NCI-H146 treated with DMSO at 0.1 percent for 48 hours (cell line): ENCODE data around the gene HVCN1.

Experiments
- DNase-seq: peaks from one replicate; lab custom pipeline; 2025; ENCODE audit not compliant: unreplicated experiment; lab: John Stamatoyannopoulos, UW

HVCN1 gene

DNA sequence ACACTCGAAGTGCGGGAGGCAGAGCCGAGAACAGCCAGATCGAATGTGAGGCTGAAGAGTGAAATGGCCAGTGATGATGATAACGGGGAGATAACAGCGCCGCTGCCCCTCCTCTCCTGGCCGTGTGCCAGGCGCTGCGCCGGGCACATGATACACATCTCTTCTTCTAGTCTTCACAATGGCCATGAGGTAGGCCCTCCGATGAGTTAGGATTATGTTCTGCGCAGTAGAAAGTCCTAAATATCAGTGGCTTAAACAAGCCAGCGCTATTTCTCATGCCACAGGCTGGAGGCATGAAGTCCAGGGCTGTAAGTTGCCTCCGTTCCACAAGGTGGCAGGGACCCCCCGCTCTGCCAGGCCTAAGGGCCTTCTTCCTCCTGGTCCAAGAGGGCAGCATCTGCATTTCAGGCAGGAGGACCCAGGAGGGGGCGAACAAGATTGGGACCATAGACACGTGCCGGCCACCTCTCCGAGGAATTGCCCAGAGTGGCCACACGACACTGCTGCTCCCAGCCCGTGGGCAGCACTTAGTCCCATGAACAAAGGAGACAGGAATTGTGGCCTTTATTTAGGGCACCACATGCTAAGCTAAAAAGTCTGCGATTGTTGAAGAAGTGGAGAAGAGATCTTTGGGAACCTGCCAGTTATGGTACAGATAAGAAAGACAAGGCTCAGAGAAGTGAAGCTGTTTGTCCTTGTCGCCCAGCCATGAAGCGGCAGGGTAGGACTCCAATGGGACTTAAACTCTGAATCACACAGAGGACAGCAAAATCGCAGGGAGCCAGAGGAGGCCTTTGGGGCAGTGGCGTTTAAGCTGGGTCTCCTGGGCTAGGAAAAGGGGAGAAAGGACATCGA lies 10.9 kb upstream of the HVCN1 start:
- DNase-seq: peak; percentile 20

DNA sequence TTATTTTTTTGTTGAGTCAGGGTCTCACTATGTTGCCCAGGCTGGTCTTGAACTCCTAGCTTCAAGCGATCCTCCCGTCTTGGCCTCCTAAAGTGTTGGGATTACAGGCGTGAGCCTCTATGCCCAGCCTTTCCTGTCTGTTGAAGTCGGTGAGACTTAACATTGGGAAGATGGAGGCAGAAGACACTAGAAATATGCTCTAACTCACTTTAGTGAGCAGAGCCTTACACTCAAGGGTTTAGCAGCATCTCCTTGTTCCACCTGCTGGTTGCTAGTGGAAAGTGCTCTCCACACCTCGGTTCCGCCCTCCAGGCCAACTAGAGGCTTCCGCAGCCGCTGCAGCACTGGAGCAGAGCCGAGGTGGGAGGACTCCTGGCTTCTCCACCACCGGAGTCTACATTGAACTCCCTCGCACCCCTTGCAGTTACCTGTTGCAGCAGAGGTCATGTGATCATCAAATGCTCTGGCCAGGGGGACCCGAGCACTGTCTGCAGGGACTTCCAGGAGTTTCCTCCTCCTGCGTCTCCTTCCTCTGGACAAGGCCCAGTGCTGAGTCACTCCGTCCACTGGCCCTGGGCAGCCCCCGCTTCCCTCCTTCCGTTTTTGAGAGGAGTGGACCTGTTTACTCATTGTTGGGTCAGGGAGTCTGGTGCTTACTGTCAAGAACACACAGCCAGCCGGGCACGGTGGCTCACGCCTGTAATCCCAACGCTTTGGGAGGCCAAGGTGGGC lies 9.4 kb upstream of the HVCN1 start:
- peak; percentile 29 for DNase-seq

DNA sequence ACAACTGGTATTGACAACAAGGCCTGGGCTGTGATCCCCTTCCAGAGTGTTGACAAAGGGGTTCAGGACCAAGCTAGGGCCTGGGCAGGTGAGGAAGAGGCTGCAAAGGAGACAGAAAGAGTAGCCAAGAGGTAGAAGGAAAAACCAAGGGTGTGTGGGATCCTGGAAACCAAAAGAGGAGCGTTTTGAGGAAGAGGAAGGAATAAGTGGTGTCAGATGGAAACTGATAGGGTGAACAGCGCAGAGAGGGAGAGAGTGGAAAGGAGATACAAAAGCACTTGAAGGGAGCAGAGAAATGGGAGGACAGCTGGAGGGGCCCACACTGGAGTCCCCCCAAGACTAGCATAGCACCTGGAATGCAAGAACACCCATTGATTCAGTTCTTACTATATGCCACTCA lies 8.3 kb upstream of the HVCN1 start:
- DNase-seq: no peak

DNA sequence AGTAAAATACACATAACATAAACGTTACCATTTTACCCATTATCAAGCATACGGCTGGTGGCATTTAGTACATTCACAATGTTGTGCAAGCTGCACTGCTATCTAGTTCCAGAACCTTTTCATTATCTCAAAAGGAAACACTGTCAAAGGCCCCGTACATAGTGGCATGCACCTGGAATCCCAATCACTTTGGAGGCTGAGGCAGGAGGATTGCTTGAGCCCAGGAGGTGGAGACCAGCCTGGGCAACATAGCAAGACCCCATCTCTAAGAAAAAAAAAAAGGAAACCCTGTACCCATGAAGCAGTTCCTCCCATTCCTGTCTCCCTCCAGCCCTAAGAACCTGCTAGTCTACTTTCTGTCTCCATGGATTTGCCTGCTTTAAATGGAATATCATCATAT lies 7.4 kb upstream of the HVCN1 start:
- DNase-seq: no peak

DNA sequence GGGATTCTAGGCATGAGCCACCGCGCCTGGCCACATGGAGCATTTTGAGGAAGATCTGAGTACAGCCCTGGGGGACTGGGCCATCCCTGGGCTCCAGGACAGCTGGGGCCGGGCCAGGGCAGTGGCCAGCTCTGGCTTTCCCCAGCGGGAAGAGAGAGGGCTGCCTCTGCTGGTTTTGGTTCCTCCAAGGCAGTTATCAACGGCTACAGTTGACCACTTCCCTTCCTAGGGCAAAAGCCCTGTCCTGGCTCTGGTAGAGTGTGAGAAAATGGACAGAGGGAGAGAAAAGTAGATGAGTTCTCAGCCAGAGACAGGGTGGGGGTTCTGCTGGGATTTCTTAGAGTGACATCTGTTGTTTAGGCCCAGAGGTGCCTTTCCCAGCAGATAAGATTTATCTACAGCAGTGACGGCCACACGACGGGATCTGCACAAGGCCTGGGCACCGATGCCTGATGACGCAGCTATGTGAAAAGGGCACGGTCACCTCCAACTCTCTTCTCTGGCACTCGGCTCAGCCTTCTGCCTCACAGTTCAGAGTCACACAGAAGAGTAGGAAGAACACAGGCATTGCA lies 5.5 kb upstream of the HVCN1 start:
- no peak for DNase-seq

DNA sequence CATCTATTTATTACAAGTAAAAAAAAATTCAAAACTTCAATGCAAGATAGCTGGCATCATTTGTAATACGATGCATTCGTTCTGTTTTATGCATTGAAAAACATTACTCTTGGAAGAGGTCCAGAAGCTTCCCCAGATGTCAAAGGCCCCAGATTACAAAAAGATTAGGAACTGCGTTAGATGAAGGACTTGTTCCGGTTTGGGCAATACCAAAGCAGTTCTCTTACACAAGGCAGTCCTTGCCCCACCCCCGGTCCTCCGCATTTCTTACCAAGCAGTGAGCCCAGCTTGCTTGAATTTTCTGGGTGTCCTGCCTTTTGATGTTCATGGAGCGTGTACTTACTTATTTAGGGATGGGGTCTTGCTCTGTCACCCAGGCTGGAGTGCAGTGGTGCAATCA lies 4.8 kb upstream of the HVCN1 start:
- no peak for DNase-seq

DNA sequence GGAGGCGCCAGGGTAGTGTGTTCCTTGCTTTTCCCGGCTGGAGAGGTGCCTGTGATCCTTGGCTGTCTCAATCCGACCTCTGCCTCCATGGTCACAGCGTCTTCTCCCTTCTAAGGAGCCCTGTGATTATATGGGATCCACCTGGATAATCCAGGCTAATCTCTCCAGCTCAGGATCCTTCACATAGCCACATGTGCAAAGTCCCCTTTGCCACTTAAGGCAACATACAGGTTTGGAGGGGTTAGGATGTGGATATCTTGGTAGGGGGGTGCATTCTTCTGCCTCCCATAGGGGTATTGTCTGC lies 1.2 kb upstream of the HVCN1 start:
- no peak for DNase-seq

DNA sequence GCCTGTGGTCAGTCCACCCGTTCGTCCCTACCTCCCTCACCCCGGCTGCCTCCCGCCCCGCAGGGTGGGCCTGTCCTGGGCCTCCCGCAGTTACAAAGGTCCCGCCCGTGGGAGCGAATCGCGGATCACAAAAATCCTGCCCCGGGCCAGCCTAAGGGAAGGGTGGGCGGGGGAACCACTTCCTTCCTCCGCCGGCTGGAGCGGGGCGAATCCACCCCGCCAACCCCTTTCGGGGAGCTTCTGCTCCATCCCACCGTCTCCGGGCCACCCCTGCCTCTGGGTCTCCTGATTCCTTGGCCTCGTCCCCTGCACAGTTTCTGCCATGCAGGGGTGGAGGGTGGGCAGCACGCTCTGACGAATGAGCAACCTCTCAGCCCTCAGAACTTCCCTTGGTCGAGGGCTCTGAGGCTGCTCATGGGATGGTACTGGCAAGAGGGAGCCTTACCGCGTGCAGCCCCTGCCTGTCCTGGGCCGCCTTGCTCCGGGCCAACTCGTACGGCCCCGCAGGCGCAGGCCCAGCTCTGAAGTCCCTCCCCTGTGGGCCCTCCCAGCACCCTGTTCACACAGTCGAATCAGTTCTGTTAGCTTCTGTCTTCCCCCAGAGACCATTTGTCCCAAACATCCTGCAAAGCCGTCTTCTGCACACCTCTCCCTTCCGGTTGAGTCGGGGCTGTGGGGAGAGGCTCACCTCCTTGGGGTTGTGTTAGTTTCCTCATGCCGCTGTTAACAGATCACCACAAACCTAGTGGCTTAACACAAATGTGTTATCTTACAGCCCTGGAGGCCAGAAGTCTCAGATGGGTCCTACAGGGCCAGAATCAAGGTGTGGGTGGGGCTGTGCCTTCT lies 589 bp upstream of the HVCN1 start:
- no peak for DNase-seq

DNA sequence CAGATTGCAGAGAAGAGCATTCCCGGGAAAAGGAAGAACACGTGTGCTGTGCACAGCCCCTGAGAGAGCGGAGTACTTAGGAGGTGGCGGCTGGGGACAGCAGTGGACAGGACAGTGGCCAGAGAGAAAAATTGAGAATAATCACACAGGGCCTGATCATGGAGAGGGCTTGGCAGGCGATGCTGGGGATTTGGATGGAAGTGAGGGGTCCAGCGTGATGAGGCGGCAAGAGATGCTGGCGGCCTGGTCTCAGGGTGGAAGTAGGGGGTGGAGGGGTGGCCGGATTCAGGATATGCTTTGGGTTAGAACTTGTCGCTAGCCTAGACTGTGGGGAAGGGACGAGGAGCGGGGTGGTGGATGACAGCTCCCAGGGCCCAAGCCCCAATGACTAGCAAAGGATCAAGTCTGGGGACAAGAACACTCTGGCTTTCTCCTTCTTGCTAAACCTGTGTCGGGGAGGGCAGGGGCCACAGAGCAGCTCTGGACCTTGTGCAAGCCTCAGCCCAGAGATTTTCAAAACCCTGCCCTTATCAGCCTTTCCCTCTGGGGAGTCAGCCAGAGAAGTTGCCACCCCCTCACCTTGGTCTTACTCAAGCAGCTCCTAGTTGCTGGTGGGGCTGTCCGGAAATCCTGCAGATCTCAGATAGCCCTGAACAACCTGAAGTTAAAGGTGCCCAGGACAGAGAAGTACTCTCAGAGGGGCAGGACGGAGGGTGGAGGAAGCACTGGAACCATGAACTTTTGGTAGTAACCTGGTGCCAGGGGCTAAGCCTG lies 1.3 kb downstream of the HVCN1 start:
- no peak for DNase-seq

DNA sequence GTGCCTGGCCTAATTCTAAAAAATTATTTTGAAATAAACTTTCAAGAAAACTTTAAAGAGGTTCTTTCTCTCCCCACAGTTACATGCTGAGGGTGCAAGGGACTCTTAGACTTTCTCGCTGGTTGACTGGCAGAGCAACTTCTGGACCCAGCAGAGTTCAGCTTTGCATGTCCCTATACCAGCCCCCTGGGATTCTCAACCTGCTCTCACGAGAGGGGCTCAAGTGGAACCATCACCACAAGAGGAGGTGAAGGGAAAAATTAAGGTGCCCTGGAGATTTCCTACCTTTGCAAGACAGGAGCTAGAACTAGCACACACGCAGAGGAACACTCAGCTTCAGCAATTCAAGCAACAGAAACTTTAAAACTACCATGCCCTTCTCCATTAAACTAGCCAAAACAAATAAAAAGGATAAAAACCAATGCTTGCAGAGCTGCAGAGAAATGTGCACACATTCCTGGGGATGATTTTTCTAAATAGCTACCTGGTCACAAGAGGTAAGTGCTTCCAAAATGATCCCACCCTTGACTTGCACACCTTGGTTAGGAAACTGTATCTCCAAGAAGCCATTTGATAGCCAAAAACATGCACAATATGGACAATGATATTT lies 2.5 kb downstream of the HVCN1 start:
- no peak for DNase-seq

DNA sequence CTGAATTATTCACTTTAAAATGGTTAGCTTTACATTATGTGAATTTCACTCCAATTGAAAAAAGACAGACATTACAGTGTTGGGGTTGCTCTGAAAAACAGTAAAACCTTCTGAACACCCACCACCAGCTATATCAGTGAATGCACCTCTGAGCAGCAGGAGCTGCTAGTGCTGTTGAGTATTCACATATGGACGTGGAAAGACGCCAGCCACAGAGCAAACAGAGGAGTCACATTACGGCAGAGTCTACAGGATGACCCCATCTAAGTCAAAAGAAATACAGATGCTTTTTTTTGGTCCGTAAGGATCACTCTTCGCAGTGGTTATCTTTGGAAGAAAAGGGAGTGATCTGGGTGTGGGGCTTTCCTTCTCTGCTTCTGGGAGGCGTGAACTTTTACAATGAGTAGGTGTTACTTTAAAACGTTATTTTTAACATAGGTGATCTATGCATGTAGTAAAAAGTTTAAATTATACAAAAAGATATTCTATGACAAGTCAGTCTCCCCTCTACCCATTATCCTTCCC lies 4.5 kb downstream of the HVCN1 start:
- no peak for DNase-seq

DNA sequence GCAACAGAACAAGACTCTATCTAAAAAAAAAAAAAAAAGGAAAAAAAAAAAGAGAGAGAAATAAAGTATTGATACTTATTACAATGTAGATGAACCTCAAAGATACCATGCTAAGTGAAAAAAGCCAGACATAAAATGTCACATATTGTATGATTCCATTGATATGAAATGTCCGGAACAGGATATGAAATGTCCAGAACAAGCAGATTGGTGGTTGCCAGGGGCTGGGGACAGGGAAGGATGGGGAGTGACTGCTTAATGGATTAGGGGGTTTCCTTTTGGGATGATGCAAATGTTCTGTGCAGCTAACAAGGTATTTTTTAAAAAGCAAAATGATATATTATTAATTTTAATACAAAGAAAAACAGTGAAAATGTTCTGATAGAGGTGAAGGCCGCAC lies 5.0 kb downstream of the HVCN1 start:
- DNase-seq: no peak

DNA sequence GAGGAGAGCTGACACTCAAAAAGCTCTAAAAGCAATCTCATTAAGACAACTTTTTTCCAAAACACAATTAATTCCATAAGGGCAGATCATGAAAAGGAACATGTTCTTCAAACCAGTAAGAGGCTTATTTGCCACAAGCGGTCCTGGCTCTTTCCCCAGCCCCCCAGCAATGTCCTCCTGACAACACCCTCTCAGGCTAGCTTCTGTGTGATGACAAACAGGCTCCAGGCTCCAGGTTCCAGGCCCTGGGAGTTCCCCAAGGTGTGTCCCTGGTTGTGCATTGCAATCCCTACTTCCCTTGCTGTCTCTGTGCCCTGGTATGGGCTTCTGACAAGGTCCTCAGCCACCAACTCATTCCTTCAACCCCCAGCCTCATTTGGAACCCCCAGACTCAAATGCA lies 8.9 kb downstream of the HVCN1 start:
- DNase-seq: no peak

DNA sequence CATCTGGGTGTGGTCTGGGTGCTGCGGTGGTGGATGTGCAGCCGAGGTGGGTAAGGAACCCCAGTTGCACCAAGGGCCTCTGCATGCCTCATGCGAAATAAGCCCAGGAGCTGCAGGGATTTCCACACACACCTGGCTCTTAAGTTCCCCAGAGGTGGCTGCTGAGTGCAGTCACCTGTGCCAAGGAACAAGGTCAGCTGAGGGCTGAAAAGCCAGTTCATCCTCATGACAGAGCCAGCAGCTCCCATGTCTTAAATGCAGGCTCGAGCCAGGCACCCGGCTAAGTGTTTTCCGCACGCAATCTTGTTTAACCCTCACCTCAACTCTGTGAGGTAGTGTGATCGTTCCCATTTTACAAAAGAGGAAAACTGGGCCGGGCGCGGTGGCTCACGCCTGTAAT lies 9.7 kb downstream of the HVCN1 start:
- no peak for DNase-seq

DNA sequence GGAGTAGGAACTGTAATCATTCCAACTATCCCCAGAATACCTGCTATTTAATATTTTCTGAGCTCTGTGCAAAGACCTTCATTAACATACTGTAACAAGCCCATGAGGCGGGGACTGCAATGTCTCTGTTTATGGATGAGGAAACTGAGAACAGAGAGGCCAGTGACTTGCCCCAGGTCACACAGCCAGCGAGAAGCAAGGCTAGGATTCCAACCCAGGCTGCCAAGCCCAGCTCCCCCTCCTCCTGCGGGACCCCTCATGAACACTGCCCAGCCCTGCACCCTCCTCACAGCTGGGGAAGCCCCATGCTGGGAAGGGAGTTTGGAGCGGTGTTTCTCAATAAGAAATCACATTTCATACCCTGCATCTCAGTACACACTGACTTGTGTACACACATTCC lies 10.9 kb downstream of the HVCN1 start:
- no peak for DNase-seq

DNA sequence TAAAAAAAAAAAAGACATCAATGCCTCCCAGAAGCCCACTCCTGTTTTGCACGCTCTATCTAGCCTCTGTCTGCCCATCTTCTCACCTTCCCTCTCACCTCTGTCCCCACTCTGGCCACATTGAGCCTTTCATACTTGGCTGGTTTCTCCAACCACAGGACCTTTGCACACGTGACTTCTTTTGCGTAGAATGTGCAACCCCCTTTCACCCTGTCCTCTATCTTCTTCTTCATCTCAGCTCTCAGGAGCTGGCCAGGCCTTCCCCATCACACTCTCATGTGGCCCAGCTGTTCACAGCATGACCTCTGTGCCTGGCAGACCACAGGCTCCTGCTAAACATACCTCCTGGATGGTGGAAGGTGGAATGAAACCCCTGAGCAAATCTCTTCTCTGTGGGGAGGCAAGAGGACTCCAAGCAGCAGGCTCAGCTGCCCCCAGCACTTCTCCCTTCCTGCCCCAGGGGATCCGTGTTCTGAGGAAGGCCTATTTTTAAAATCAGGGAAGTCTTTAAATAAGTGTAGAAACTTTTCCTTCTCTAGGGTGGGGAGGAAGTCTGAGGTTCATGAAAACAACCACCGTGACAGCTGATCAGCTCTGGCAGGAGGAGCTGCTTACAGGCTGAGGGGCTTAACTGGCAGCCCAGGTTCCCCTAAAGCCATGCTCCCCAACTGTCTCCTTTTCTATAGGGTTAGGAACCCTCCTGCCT lies 11.6 kb downstream of the HVCN1 start:
- DNase-seq: no peak

DNA sequence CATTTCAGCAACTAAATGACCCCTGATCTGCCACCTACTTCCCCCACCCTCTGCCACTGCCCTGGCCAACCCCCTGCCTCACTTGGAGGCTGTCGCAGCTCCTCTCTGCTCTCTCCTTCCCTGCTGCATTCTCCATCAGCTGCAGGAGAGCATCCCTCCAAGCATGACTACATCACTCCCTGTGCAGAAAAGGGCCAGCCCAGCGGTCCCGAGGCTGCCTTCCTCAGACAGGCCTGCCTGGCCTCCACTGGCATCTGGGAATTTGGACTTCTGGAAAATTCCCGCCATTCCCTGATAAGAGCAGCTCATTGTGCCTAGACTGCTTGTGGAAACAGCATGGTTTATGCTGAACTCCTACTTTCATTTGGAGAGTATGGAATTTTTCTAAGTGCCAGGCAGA lies 12.7 kb downstream of the HVCN1 start:
- no peak for DNase-seq

DNA sequence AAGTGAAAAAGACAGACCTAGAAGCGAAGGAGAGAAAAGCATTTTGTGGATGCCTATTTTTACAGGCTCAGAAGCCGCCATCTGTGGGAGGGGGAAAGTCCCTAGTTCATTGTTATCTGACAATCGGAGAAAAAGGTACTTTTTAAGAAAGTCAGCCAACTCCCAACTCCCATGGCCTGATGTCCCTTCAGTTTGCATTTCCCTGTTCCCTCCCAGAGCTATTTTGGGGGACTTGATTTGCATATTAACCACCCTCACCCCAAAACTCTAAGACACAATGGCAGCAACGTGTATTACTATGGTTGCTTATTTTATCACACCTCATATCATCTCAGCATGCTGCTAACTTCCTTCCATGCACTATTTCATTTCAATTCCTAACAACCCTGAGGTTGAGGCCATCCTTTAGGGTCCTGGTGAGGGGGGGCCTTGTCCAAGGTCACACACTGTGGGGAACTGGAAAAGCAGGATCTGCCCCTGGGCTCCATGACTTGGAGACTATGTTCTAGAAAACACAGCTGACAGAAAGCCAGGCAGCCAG lies 18.7 kb downstream of the HVCN1 start:
- DNase-seq: no peak

DNA sequence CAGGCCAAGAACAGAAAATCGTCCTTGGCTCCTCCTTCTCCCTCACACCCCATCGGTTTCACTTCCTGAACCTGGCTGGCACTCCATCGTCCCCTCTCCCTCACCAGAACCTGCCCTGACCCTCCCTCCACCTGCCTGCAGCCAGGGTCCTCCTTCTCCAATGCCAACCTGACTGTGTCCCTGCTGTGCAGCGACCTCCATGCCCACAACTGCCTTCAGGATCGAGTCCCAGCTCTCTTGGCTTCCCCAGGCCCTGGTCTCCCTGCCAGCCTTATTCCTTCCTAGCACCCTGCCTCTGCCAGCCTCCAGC lies 19.8 kb downstream of the HVCN1 start:
- no peak for DNase-seq
